H1 (cell line): ENCODE results near the gene EFCAB6. TPM values are rescaled to one million over a fixed set of nuclear protein-coding genes. Genes with fewer than 3 reads are reported as not detected.

Source experiments
- CTCF ChIA-PET: fragments of 300-600 bp; sonication (Branson Sonifier 250); formaldehyde crosslinking; loops from one replicate; lab custom pipeline; 2021; ENCODE audit not compliant: partially characterized antibody; lab: Charles Lee
- POLR2A ChIA-PET: fragments of 300-600 bp; sonication (Branson Sonifier 250); formaldehyde crosslinking; loops from one replicate; lab custom pipeline; 2021; ENCODE audit warnings: inconsistent platforms; ENCODE audit not compliant: partially characterized antibody; lab: Charles Lee
- DNase-seq, 2 experiments: peaks; one replicate each; pipeline versions ENCODE4 v3.0.0 to v3.0.0-alpha.2; 2010 to 2022; ENCODE audit warnings: low spot score in 2 of 2, low read depth in 1 of 2, mixed read lengths in 1 of 2
- FAIRE-seq: peaks from 2 replicates; lab custom pipeline; 2011; peaks lifted over from hg19 to GRCh38; lab: Jason Lieb, UNC
- H2AFZ ChIP-seq: 2 replicates; pipeline ENCODE4 v1.8.1; 2012; ENCODE audit warnings: low read length, inconsistent platforms
- H2AK5ac ChIP-seq: 2 replicates; pipeline ENCODE4 v1.6.1; 2013; ENCODE audit warnings: low read depth, low read length
- H2BK120ac ChIP-seq: replicated peaks from 2 replicates; pipeline ENCODE3; 2013; ENCODE audit warnings: low read depth, low read length, inconsistent platforms
- H2BK12ac ChIP-seq: 2 replicates; pipeline ENCODE4 v1.6.1; 2013; ENCODE audit warnings: low read depth, low read length
- H2BK15ac ChIP-seq: 2 replicates; pipeline ENCODE4 v1.6.1; 2013; ENCODE audit warnings: low read length
- H2BK20ac ChIP-seq: 2 replicates; pipeline ENCODE4 v1.6.1; 2013; ENCODE audit warnings: low read length
- H2BK5ac ChIP-seq: 2 replicates; pipeline ENCODE4 v1.6.1; 2013; ENCODE audit warnings: low read depth, low read length
- H3K14ac ChIP-seq: 2 replicates; pipeline ENCODE4 v1.6.1; 2013; ENCODE audit warnings: inconsistent platforms; ENCODE audit not compliant: insufficient read length
- H3K18ac ChIP-seq: 2 replicates; pipeline ENCODE4 v1.6.1; 2013; ENCODE audit warnings: low read length; ENCODE audit errors: extremely low read depth
- H3K23ac ChIP-seq: 2 replicates; pipeline ENCODE4 v1.6.1; 2013; ENCODE audit warnings: inconsistent platforms; ENCODE audit not compliant: insufficient read length
- H3K23me2 ChIP-seq: 2 replicates; pipeline ENCODE4 v1.6.1; 2013; ENCODE audit warnings: low read depth, low read length
- H3K27ac ChIP-seq: 2 replicates; pipeline ENCODE4 v1.6.1; 2011; ENCODE audit warnings: low read depth, low read length, inconsistent platforms
- H3K27me3 ChIP-seq, 4 experiments: replicated peaks in 1 of 4; 1 replicate in 1 of 4; 2 replicates in 3 of 4; pipeline versions ENCODE4 v1.6.1 to v1.8.1; 2011 to 2013; ENCODE audit warnings: low read length in 3 of 4, mild to moderate bottlenecking in 3 of 4, inconsistent platforms in 2 of 4, mixed read lengths in 2 of 4, moderate library complexity in 1 of 4; ENCODE audit not compliant: control insufficient read depth in 3 of 4, insufficient read depth in 3 of 4; ENCODE audit errors: extremely low read depth in 1 of 4
- H3K36me3 ChIP-seq, 4 experiments: 2 replicates each; pipeline versions ENCODE4 v1.6.1 to v1.8.1; 2011 to 2013; ENCODE audit warnings: mild to moderate bottlenecking in 4 of 4, low read length in 3 of 4, moderate library complexity in 2 of 4, control low read depth in 1 of 4, inconsistent platforms in 1 of 4; ENCODE audit not compliant: insufficient read depth in 4 of 4, control insufficient read depth in 2 of 4
- H3K4ac ChIP-seq: replicated peaks from 2 replicates; pipeline ENCODE3; 2013; ENCODE audit warnings: low read length, low read depth, mixed read lengths, inconsistent platforms; ENCODE audit not compliant: insufficient read length
- H3K4me1 ChIP-seq, 4 experiments: replicated peaks in 1 of 4; 1 replicate in 1 of 4; 2 replicates in 3 of 4; pipeline versions ENCODE4 v1.6.1 to v1.8.1; 2011 to 2013; ENCODE audit warnings: low read length in 3 of 4, inconsistent platforms in 2 of 4, mixed read lengths in 1 of 4; ENCODE audit not compliant: insufficient read depth in 4 of 4, control insufficient read depth in 3 of 4
- H3K4me2 ChIP-seq, 2 experiments: 2 replicates each; pipeline versions ENCODE4 v1.6.1 to v1.8.1; 2011 to 2013; ENCODE audit warnings: low read depth in 2 of 2, low read length in 2 of 2, control low read depth in 1 of 2, inconsistent platforms in 1 of 2, mild to moderate bottlenecking in 1 of 2; ENCODE audit not compliant: insufficient read depth in 1 of 2
- H3K4me3 ChIP-seq, 4 experiments: fragments of 200-600, 300-600 bp in 1 of 4; sonication (generic), shearing (Covaris generic), sonication (Bioruptor Twin) in 1 of 4; 2 replicates each; pipeline versions ENCODE4 v1.5.1 to v1.8.1; 2011 to 2016; ENCODE audit warnings: low read length in 4 of 4, low read depth in 3 of 4, control low read depth in 2 of 4, inconsistent platforms in 2 of 4, mild to moderate bottlenecking in 2 of 4, mixed read lengths in 1 of 4, moderate library complexity in 1 of 4; ENCODE audit not compliant: insufficient read depth in 2 of 4; ENCODE audit errors: extremely low read depth in 1 of 4
- H3K56ac ChIP-seq: replicated peaks from 2 replicates; pipeline ENCODE3; 2013; ENCODE audit warnings: low read depth, mild to moderate bottlenecking, mixed read lengths, low read length, inconsistent platforms; ENCODE audit not compliant: insufficient read length
- H3K79me1 ChIP-seq: 2 replicates; pipeline ENCODE4 v1.6.1; 2013; ENCODE audit warnings: low read depth, low read length, control low read depth
- H3K79me2 ChIP-seq, 2 experiments: 2 replicates each; pipeline versions ENCODE4 v1.6.1 to v1.8.1; 2012 to 2013; ENCODE audit warnings: low read length in 2 of 2, mild to moderate bottlenecking in 2 of 2, inconsistent platforms in 1 of 2; ENCODE audit not compliant: insufficient read depth in 2 of 2, control insufficient read depth in 1 of 2
- H3K9ac ChIP-seq, 4 experiments: replicated peaks in 1 of 4; 1 replicate in 1 of 4; 2 replicates in 3 of 4; pipeline versions ENCODE4 v1.6.1 to v1.8.1; 2011 to 2013; ENCODE audit warnings: low read depth in 3 of 4, low read length in 3 of 4, control low read depth in 2 of 4, mild to moderate bottlenecking in 2 of 4, moderate library complexity in 2 of 4, inconsistent platforms in 1 of 4; ENCODE audit errors: extremely low read depth in 1 of 4
- H3K9me3 ChIP-seq, 2 experiments: 2 replicates each; pipeline versions ENCODE4 v1.6.1 to v1.8.1; 2012 to 2013; ENCODE audit warnings: mild to moderate bottlenecking in 2 of 2, moderate library complexity in 2 of 2, control low read depth in 1 of 2, inconsistent platforms in 1 of 2, low read depth in 1 of 2, low read length in 1 of 2, mixed read lengths in 1 of 2; ENCODE audit not compliant: insufficient read depth in 2 of 2
- H4K20me1 ChIP-seq, 2 experiments: replicated peaks in 1 of 2; 2 replicates each; pipeline versions ENCODE3 to v1.8.1; 2011 to 2013; ENCODE audit warnings: inconsistent platforms in 2 of 2, low read length in 2 of 2, mild to moderate bottlenecking in 1 of 2; ENCODE audit not compliant: insufficient read depth in 2 of 2, control insufficient read depth in 1 of 2
- H4K5ac ChIP-seq: 2 replicates; pipeline ENCODE4 v1.6.1; 2013; ENCODE audit warnings: low read length, low read depth, mixed read lengths, inconsistent platforms; ENCODE audit not compliant: insufficient read length
- H4K8ac ChIP-seq: 2 replicates; pipeline ENCODE4 v1.8.0; 2013; ENCODE audit warnings: mild to moderate bottlenecking, moderate library complexity, low read length, inconsistent platforms; ENCODE audit not compliant: insufficient read depth; ENCODE audit errors: extremely low read depth
- H4K91ac ChIP-seq: replicated peaks from 2 replicates; pipeline ENCODE3; 2013; ENCODE audit warnings: low read length, mixed read lengths, inconsistent platforms; ENCODE audit not compliant: insufficient read length
- WGBS, 2 experiments: shearing (Covaris generic) in 1 of 2; methylation state at CpG; one replicate each; pipeline versions ENCODE4 v1.1.6 to v1.1.7; 2013 to 2015; ENCODE audit warnings: low lambda C conversion rate in 2 of 2, mixed read lengths in 2 of 2, inconsistent platforms in 1 of 2, low coverage in 1 of 2, missing lambda C conversion rate in 1 of 2; ENCODE audit not compliant: insufficient replicate concordance in 2 of 2, insufficient coverage in 1 of 2, insufficient read length in 1 of 2; ENCODE audit errors: extremely low coverage in 1 of 2, missing lambda C conversion rate in 1 of 2; 5-methylcytosine and 5-hydroxymethylcytosine counted together
- polyA plus RNA-seq, 7 experiments: library from polyadenylated mRNA; depleted of rRNA in 3 of 7; stranded (reverse) in 5 of 7; unstranded in 2 of 7; fragments of >200 nt in 5 of 7; fragments of 200-250 nt in 2 of 7; gene quantifications; 1 replicate in 5 of 7; 2 replicates in 1 of 7; 4 replicates in 1 of 7; pipeline versions ENCODE4 v1.2.1 to v1.2.3, GENCODE V29; 2011 to 2013; ENCODE audit warnings: missing spikeins in 2 of 7, mixed read lengths in 2 of 7
- total RNA-seq: library from RNA; stranded (reverse); fragmentation: NEBNext Ultra II Directional; extraction: Animal tissue kit (Norgen Biotek cat#: 25700); gene quantifications from 2 replicates; pipeline ENCODE4 v1.2.1, GENCODE V29; 2021

The EFCAB6 gene
- total and polyA plus RNA-seq, 2 of the 8 experiments (the other 6 are each of a cell fraction or from before 2014, with no cell fraction given), result 0.32 to 1.7 TPM

- Histone ChIP-seq H3K4me1 (peaks cover 0 to 7% (median 2%) of the 10 kb centered on the region in 4 experiments; a peak in 2 of 7 replicates), H3K4me3 (no peak overlapping the region), H3K18ac (no peak overlapping the region), H4K20me1 (no peaks in the 10 kb centered on the region), H2BK20ac (no peak overlapping the region), H3K9ac (no peak overlapping the region), H3K9me3 (no peaks in the 10 kb centered on the region), H3K14ac (no peak overlapping the region), H3K23me2 (no peaks in the 10 kb centered on the region), H3K36me3 (no peaks in the 10 kb centered on the region), H3K4me2 (no peak overlapping the region), H2AK5ac (no peak overlapping the region), H3K4ac (no peak overlapping the region), H2BK5ac (no peak overlapping the region), H3K56ac (no peak overlapping the region), H4K91ac (no peak overlapping the region), H3K79me1 (no peaks in the 10 kb centered on the region), H3K27me3 (no peaks in the 10 kb centered on the region), H3K27ac (no peak overlapping the region), H4K8ac (no peak overlapping the region), H4K5ac (no peak overlapping the region), H3K79me2 (no peaks in the 10 kb centered on the region), H2BK15ac (no peak overlapping the region), H2BK12ac (no peak overlapping the region), H3K23ac (no peak overlapping the region), H2AFZ (no peak overlapping the region), H2BK120ac (no peak overlapping the region)
- ChIA-PET POLR2A (no interaction called here), CTCF (interaction anchor here (0.9 to 1.6 kb wide), 5 partner anchors 8 to 177 kb away, joined by 3 to 5 read pairs (median 3); no protein-coding TSS in a partner anchor)
- no peak for DNase-seq
- FAIRE-seq, result no peak
- 91% methylated on average over 10 of the region's 10 CpGs; no CpG with 5 or more reads in 1 of the 2 experiments for WGBS, 2 experiments
Observed at GRCh38 chr22:43625242-43625641, 186.9 kb downstream of the EFCAB6 start.
